Mesenchymal stem cell (in vitro differentiated cells and primary cell): Measurements from ENCODE around the gene ASPHD2.

ENCODE experiments used
- DNase-seq: peaks from one replicate; pipeline ENCODE4 v3.0.0-alpha.2; 2013
- H2AFZ ChIP-seq: one replicate; pipeline ENCODE4 v1.6.1; 2013; ENCODE audit warnings: low read depth, mild to moderate bottlenecking, control low read depth, inconsistent platforms, low read length, moderate library complexity
- H2AK5ac ChIP-seq: 2 replicates; pipeline ENCODE4 v1.6.1; 2013; ENCODE audit warnings: low read length, moderate library complexity, mild to moderate bottlenecking, inconsistent platforms; ENCODE audit not compliant: severe bottlenecking
- H2BK120ac ChIP-seq: one replicate; pipeline ENCODE4 v1.6.1; 2013; ENCODE audit warnings: low read depth, mild to moderate bottlenecking, inconsistent platforms, low read length, moderate library complexity
- H2BK12ac ChIP-seq, 2 experiments: one replicate each; pipeline ENCODE4 v1.6.1; 2013; ENCODE audit warnings: inconsistent platforms in 2 of 2, low read length in 2 of 2, mild to moderate bottlenecking in 2 of 2, moderate library complexity in 2 of 2, control low read depth in 1 of 2
- H2BK15ac ChIP-seq: one replicate; pipeline ENCODE4 v1.6.1; 2013; ENCODE audit warnings: mild to moderate bottlenecking, low read depth, inconsistent platforms; ENCODE audit not compliant: poor library complexity, severe bottlenecking
- H2BK5ac ChIP-seq: 2 replicates; pipeline ENCODE4 v1.6.1; 2013; ENCODE audit warnings: low read depth, mild to moderate bottlenecking, low read length, control low read depth, inconsistent platforms; ENCODE audit not compliant: poor library complexity, severe bottlenecking
- H3K14ac ChIP-seq, 2 experiments: one replicate each; pipeline ENCODE4 v1.6.1; 2013; ENCODE audit warnings: inconsistent platforms in 2 of 2, low read length in 2 of 2, control low read depth in 1 of 2, mild to moderate bottlenecking in 1 of 2, moderate library complexity in 1 of 2
- H3K18ac ChIP-seq, 2 experiments: one replicate each; pipeline ENCODE4 v1.6.1; 2013; ENCODE audit warnings: inconsistent platforms in 2 of 2, low read length in 2 of 2, control low read depth in 1 of 2, low read depth in 1 of 2, mild to moderate bottlenecking in 1 of 2
- H3K23ac ChIP-seq, 2 experiments: one replicate each; pipeline ENCODE4 v1.6.1; 2013; ENCODE audit warnings: inconsistent platforms in 2 of 2, low read length in 2 of 2, mild to moderate bottlenecking in 2 of 2, moderate library complexity in 2 of 2, control low read depth in 1 of 2
- H3K27ac ChIP-seq: 2 replicates; pipeline ENCODE4 v1.5.1; 2013; ENCODE audit warnings: mild to moderate bottlenecking, moderate library complexity, low read length, control low read depth, inconsistent platforms; ENCODE audit not compliant: poor library complexity, severe bottlenecking
- H3K27me3 ChIP-seq, 2 experiments: 2 replicates each; pipeline versions ENCODE4 v1.6.1 to v1.7.0; 2013; ENCODE audit warnings: low read length in 2 of 2, mild to moderate bottlenecking in 2 of 2, moderate library complexity in 2 of 2, control low read depth in 1 of 2, inconsistent platforms in 1 of 2; ENCODE audit not compliant: control insufficient read depth in 1 of 2, insufficient read depth in 1 of 2
- H3K36me3 ChIP-seq, 2 experiments: 2 replicates each; pipeline versions ENCODE4 v1.6.1 to v1.7.0; 2013; ENCODE audit warnings: low read length in 2 of 2, control low read depth in 1 of 2, inconsistent platforms in 1 of 2, low read depth in 1 of 2, mild to moderate bottlenecking in 1 of 2; ENCODE audit not compliant: insufficient read depth in 2 of 2, control insufficient read depth in 1 of 2
- H3K4ac ChIP-seq, 2 experiments: one replicate each; pipeline ENCODE4 v1.6.1; 2013; ENCODE audit warnings: inconsistent platforms in 2 of 2, low read length in 2 of 2, mild to moderate bottlenecking in 2 of 2, moderate library complexity in 2 of 2, control low read depth in 1 of 2, low read depth in 1 of 2
- H3K4me1 ChIP-seq: 2 replicates; pipeline ENCODE4 v1.6.1; 2013; ENCODE audit warnings: low read depth, low read length, control low read depth; ENCODE audit not compliant: control insufficient read depth, insufficient read depth
- H3K4me2 ChIP-seq: 2 replicates; pipeline ENCODE4 v1.6.1; 2013; ENCODE audit warnings: low read length, mild to moderate bottlenecking, inconsistent platforms; ENCODE audit not compliant: poor library complexity, severe bottlenecking
- H3K4me3 ChIP-seq, 2 experiments: 2 replicates each; pipeline versions ENCODE4 v1.5.1 to v1.7.0; 2013; ENCODE audit warnings: low read length in 2 of 2, mild to moderate bottlenecking in 2 of 2, control low read depth in 1 of 2, low read depth in 1 of 2; ENCODE audit not compliant: insufficient read depth in 1 of 2
- H3K79me1 ChIP-seq: replicated peaks from 2 replicates; pipeline ENCODE4 v1.6.1; 2013; ENCODE audit warnings: mild to moderate bottlenecking, control low read depth, low read length, inconsistent platforms; ENCODE audit not compliant: poor library complexity, severe bottlenecking
- H3K9ac ChIP-seq: 2 replicates; pipeline ENCODE4 v1.7.0; 2013; ENCODE audit warnings: mild to moderate bottlenecking, low read length, moderate library complexity
- H3K9me3 ChIP-seq: 2 replicates; pipeline ENCODE4 v1.7.0; 2013; ENCODE audit warnings: mild to moderate bottlenecking, low read length; ENCODE audit not compliant: control insufficient read depth
- H4K8ac ChIP-seq: one replicate; pipeline ENCODE4 v1.6.1; 2013; ENCODE audit warnings: inconsistent platforms, mild to moderate bottlenecking, low read length, moderate library complexity
- H4K91ac ChIP-seq: one replicate; pipeline ENCODE4 v1.6.1; 2013; ENCODE audit warnings: mild to moderate bottlenecking, low read length, inconsistent platforms
- whole genome bisulfite sequencing: methylation state at CpG from one replicate; pipeline ENCODE4 v1.1.7; 2013; ENCODE audit warnings: mixed read lengths; 5-methylcytosine and 5-hydroxymethylcytosine counted together

Gene ASPHD2

GRCh38 chr22:26462641-26463040 lies 33.6 kb downstream of the ASPHD2 start:
- no peaks in the 10 kb centered on the region for H3K27me3 ChIP-seq
- no peak overlapping the region for H4K8ac ChIP-seq
- H3K9ac ChIP-seq = no peak overlapping the region
- H2AFZ ChIP-seq = no peak overlapping the region
- peaks cover 56 to 87% of the 10 kb centered on the region in 2 experiments for H3K36me3 ChIP-seq
- no peak overlapping the region for H2BK15ac ChIP-seq
- no peak overlapping the region for H3K18ac ChIP-seq
- H2BK5ac ChIP-seq = no peak overlapping the region
- no peak overlapping the region for H4K91ac ChIP-seq
- H2AK5ac ChIP-seq = no peak overlapping the region
- H3K4me3 ChIP-seq = no peak overlapping the region
- peaks cover 4% of the 10 kb centered on the region for H3K4me1 ChIP-seq
- H3K4ac ChIP-seq = no peak overlapping the region
- H3K9me3 ChIP-seq = no peaks in the 10 kb centered on the region
- peaks cover 31% of the 10 kb centered on the region for H3K79me1 ChIP-seq
- H3K4me2 ChIP-seq = no peak overlapping the region
- H3K27ac ChIP-seq = no peak overlapping the region
- no peak overlapping the region for H3K14ac ChIP-seq
- 84% methylated on average over 3 of the region's 3 CpGs for WGBS
- no peak for DNase-seq
- no peak overlapping the region for H3K23ac ChIP-seq
- no peak overlapping the region for H2BK120ac ChIP-seq
- H2BK12ac ChIP-seq = no peak overlapping the region

GRCh38 chr22:26463101-26463661 lies 34.1 kb downstream of the ASPHD2 start:
- DNase-seq = no peak
- WGBS = 77% methylated on average over 10 of the region's 10 CpGs
- H3K18ac ChIP-seq = no peak overlapping the region
- H2BK120ac ChIP-seq = no peak overlapping the region
- H3K9ac ChIP-seq = no peak overlapping the region
- no peak overlapping the region for H4K8ac ChIP-seq
- no peak overlapping the region for H3K4ac ChIP-seq
- no peak overlapping the region for H3K4me2 ChIP-seq
- no peak overlapping the region for H3K27ac ChIP-seq
- no peak overlapping the region for H2BK12ac ChIP-seq
- H3K9me3 ChIP-seq = no peaks in the 10 kb centered on the region
- no peaks in the 10 kb centered on the region for H3K27me3 ChIP-seq
- H3K79me1 ChIP-seq = peaks cover 26% of the 10 kb centered on the region
- H3K4me1 ChIP-seq = peaks cover 4% of the 10 kb centered on the region
- no peak overlapping the region for H2BK15ac ChIP-seq
- no peak overlapping the region for H3K23ac ChIP-seq
- H3K36me3 ChIP-seq = peaks cover 51 to 87% of the 10 kb centered on the region in 2 experiments
- H2AFZ ChIP-seq = no peak overlapping the region
- H3K14ac ChIP-seq = no peak overlapping the region
- no peak overlapping the region for H2AK5ac ChIP-seq
- H2BK5ac ChIP-seq = no peak overlapping the region
- H3K4me3 ChIP-seq = no peak overlapping the region
- H4K91ac ChIP-seq = no peak overlapping the region

- H3K27me3 ChIP-seq = no peaks in the 10 kb centered on the region
- H3K23ac ChIP-seq = no peak overlapping the region
- no peak overlapping the region for H2BK5ac ChIP-seq
- no peaks in the 10 kb centered on the region for H3K9me3 ChIP-seq
- no peak overlapping the region for H3K14ac ChIP-seq
- no peak overlapping the region for H3K9ac ChIP-seq
- no peak overlapping the region for H3K27ac ChIP-seq
- H3K18ac ChIP-seq = no peak overlapping the region
- no peak overlapping the region for H2AK5ac ChIP-seq
- H3K4me1 ChIP-seq = peaks cover 5% of the 10 kb centered on the region
- no peak overlapping the region for H4K91ac ChIP-seq
- peaks cover 51 to 87% of the 10 kb centered on the region in 2 experiments for H3K36me3 ChIP-seq
- peaks cover 26% of the 10 kb centered on the region for H3K79me1 ChIP-seq
- H3K4me3 ChIP-seq = no peak overlapping the region
- no peak overlapping the region for H2AFZ ChIP-seq
- no peak overlapping the region for H2BK12ac ChIP-seq
- no peak overlapping the region for H4K8ac ChIP-seq
- no peak overlapping the region for H2BK15ac ChIP-seq
- no peak overlapping the region for H3K4me2 ChIP-seq
- 94% methylated on average over 9 of the region's 9 CpGs for WGBS
- H3K4ac ChIP-seq = no peak overlapping the region
- DNase-seq = no peak
- H2BK120ac ChIP-seq = no peak overlapping the region
Measured at GRCh38 chr22:26463688-26464087, 34.6 kb downstream of the ASPHD2 start.

GRCh38 chr22:26464312-26464711 lies 35.3 kb downstream of the ASPHD2 start:
- Histone ChIP-seq H3K27ac (no peak overlapping the region), H3K23ac (no peak overlapping the region), H2BK12ac (no peak overlapping the region), H3K36me3 (peaks cover 51 to 88% of the 10 kb centered on the region in 2 experiments), H2AFZ (no peak overlapping the region), H4K8ac (no peak overlapping the region), H3K4me2 (no peak overlapping the region), H3K79me1 (peaks cover 25% of the 10 kb centered on the region), H2BK15ac (no peak overlapping the region), H2BK120ac (no peak overlapping the region), H3K14ac (no peak overlapping the region), H3K9me3 (no peaks in the 10 kb centered on the region), H2BK5ac (no peak overlapping the region), H3K18ac (no peak overlapping the region), H3K9ac (no peak overlapping the region), H3K4me3 (no peak overlapping the region), H3K4me1 (peaks cover 5% of the 10 kb centered on the region), H3K27me3 (no peaks in the 10 kb centered on the region), H3K4ac (no peak overlapping the region), H2AK5ac (no peak overlapping the region), H4K91ac (no peak overlapping the region)
- DNase-seq = no peak
- 86% methylated on average over 7 of the region's 7 CpGs for WGBS
